Activated CD4-positive, alpha-beta T cell treated with anti-CD3 and anti-CD28 coated beads, Interleukin-2, amount 10 ng/mL, durations not matched to agents 24 days and 14 days (primary cell): Measurements from ENCODE around the gene RGS8. TPM values are rescaled to one million over a fixed set of nuclear protein-coding genes. Genes with fewer than 3 reads are reported as not detected.
A peak's percentile ranks its signal among the peaks of the same experiment; 100 is the strongest.
"Not testable (repeated sequence)": the region's sequence is repeated elsewhere in the genome, so short reads cannot be mapped to it uniquely, and the experiment has no call there.

Experiments used
- DNase-seq: peaks from one replicate; pipeline ENCODE4 v3.0.0; 2022
- H3K27ac Mint-ChIP-seq: one replicate; pipeline ENCODE4 v1.8.0; 2022; ENCODE audit warnings: mild to moderate bottlenecking, mixed read lengths
- H3K27me3 Mint-ChIP-seq: one replicate; pipeline ENCODE4 v1.8.0; 2022; ENCODE audit warnings: mixed read lengths
- H3K36me3 Mint-ChIP-seq: one replicate; pipeline ENCODE4 v1.8.0; 2022; ENCODE audit warnings: low read depth, mild to moderate bottlenecking, mixed read lengths
- H3K4me1 Mint-ChIP-seq: one replicate; pipeline ENCODE4 v1.8.0; 2021; ENCODE audit warnings: mixed read lengths
- H3K4me3 Mint-ChIP-seq: one replicate; pipeline ENCODE4 v1.8.0; 2022; ENCODE audit warnings: mild to moderate bottlenecking, moderate library complexity, mixed read lengths
- H3K9me3 Mint-ChIP-seq: one replicate; pipeline ENCODE4 v1.8.0; 2021; ENCODE audit warnings: mixed read lengths
- intact Hi-C: fragments of 100-400 bp; cut with micrococcal nuclease; formaldehyde crosslinking; loops from one replicate; pipeline ENCODE4 v1.15.1; 2023
- total RNA-seq: library from RNA; stranded (reverse); gene quantifications from 2 replicates; pipeline ENCODE4 v1.2.3, GENCODE V29; 2022

Gene RGS8
- total RNA-seq, 1 donor from 2014 or later = not detected

GRCh38 chr1:182714546-182714945, 30.2 kb upstream of the RGS8 start:
- H3K36me3 Mint-ChIP-seq = no peaks in the 10 kb centered on the region
- H3K27me3 Mint-ChIP-seq = no peaks in the 10 kb centered on the region
- intact Hi-C loops = loop anchor here (1.0 to 10.0 kb wide), 3 partner anchors 68 to 470 kb away; no protein-coding TSS in a partner anchor
- peaks cover 46% of the 10 kb centered on the region for H3K4me1 Mint-ChIP-seq
- H3K4me3 Mint-ChIP-seq = no peak overlapping the region
- peak overlapping the region; percentile 35 for H3K27ac Mint-ChIP-seq
- no peak for DNase-seq
- no peaks in the 10 kb centered on the region for H3K9me3 Mint-ChIP-seq

DNA sequence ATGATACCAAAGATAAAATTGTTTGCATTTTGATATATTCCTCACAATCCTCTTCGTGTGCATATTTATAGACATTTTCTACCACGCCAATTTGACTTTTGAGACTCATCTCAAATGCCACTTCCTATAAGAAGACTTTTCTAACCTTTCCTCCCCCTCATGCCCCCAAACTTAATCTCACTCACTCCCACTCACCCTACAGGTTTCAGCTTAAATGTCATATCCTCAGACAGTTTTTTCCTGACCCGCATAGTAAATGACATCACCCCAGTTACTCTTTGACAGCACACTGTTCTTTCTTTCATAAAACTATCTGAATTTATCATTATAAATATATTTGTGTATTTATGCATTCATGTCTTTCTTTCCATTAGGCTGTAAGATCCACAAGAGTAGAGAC, 29.6 kb upstream of the RGS8 start:
- Mint-ChIP-seq H3K27me3 (no peaks in the 10 kb centered on the region), H3K27ac (peak overlapping the region; percentile 39), H3K36me3 (no peaks in the 10 kb centered on the region), H3K4me3 (peak overlapping the region; percentile 32), H3K4me1 (peaks cover 50% of the 10 kb centered on the region), H3K9me3 (no peaks in the 10 kb centered on the region)
- no peak for DNase-seq
- intact Hi-C loops = loop anchor here (1.0 to 10.0 kb wide), 4 partner anchors 68 to 469 kb away; partner anchors contain the start of gene DHX9

GRCh38 chr1:182713492-182713891, 29.1 kb upstream of the RGS8 start:
- H3K9me3 Mint-ChIP-seq = no peaks in the 10 kb centered on the region
- no peaks in the 10 kb centered on the region for H3K27me3 Mint-ChIP-seq
- H3K4me3 Mint-ChIP-seq = peak overlapping the region; percentile 32
- DNase-seq = no peak
- intact Hi-C loops = loop anchor here (2.0 to 10.0 kb wide), 3 partner anchors 69 to 469 kb away; partner anchors contain the start of gene DHX9
- H3K4me1 Mint-ChIP-seq = peaks cover 53% of the 10 kb centered on the region
- H3K27ac Mint-ChIP-seq = peak overlapping the region; percentile 39
- no peaks in the 10 kb centered on the region for H3K36me3 Mint-ChIP-seq

GRCh38 chr1:182709855-182710254, 25.5 kb upstream of the RGS8 start:
- H3K9me3 Mint-ChIP-seq = no peaks in the 10 kb centered on the region
- intact Hi-C loops = loop anchor here (1.0 to 10.0 kb wide), 5 partner anchors 72 to 465 kb away; no protein-coding TSS in a partner anchor
- H3K4me1 Mint-ChIP-seq = peaks cover 34% of the 10 kb centered on the region
- H3K27me3 Mint-ChIP-seq = no peaks in the 10 kb centered on the region
- no peaks in the 10 kb centered on the region for H3K36me3 Mint-ChIP-seq
- no peak for DNase-seq
- no peak overlapping the region for H3K4me3 Mint-ChIP-seq
- peak overlapping the region; percentile 61 for H3K27ac Mint-ChIP-seq

- Mint-ChIP-seq H3K4me3 (peak overlapping the region; percentile 43), H3K27ac (peak overlapping the region; percentile 74), H3K9me3 (no peaks in the 10 kb centered on the region), H3K36me3 (no peaks in the 10 kb centered on the region), H3K27me3 (no peaks in the 10 kb centered on the region), H3K4me1 (peaks cover 30% of the 10 kb centered on the region)
- intact Hi-C loops = loop anchor here (1.0 kb wide), 3 partner anchors 80 to 106 kb away; no protein-coding TSS in a partner anchor
- DNase-seq = no peak
Observed at GRCh38 chr1:182709225-182709764, 24.9 kb upstream of the RGS8 start.

- Mint-ChIP-seq H3K4me1 (peaks cover 20% of the 10 kb centered on the region), H3K36me3 (no peaks in the 10 kb centered on the region), H3K4me3 (no peak overlapping the region), H3K9me3 (no peaks in the 10 kb centered on the region), H3K27me3 (peaks cover 7% of the 10 kb centered on the region), H3K27ac (no peak overlapping the region)
- DNase-seq = no peak
- intact Hi-C loops = no loop called here
Observed at GRCh38 chr1:182707122-182707521, 22.7 kb upstream of the RGS8 start.

- no peak overlapping the region for H3K4me3 Mint-ChIP-seq
- H3K36me3 Mint-ChIP-seq = no peaks in the 10 kb centered on the region
- H3K27me3 Mint-ChIP-seq = peaks cover 20% of the 10 kb centered on the region
- intact Hi-C loops = no loop called here
- H3K9me3 Mint-ChIP-seq = no peaks in the 10 kb centered on the region
- no peak overlapping the region for H3K27ac Mint-ChIP-seq
- DNase-seq = no peak
- peaks cover 13% of the 10 kb centered on the region for H3K4me1 Mint-ChIP-seq
Observed at GRCh38 chr1:182704677-182705076, 20.3 kb upstream of the RGS8 start.

GRCh38 chr1:182703539-182703938, 19.2 kb upstream of the RGS8 start:
- Mint-ChIP-seq H3K4me1 (peaks cover 3% of the 10 kb centered on the region), H3K9me3 (no peaks in the 10 kb centered on the region), H3K27me3 (peaks cover 25% of the 10 kb centered on the region), H3K36me3 (no peaks in the 10 kb centered on the region), H3K4me3 (no peak overlapping the region), H3K27ac (no peak overlapping the region)
- no peak for DNase-seq
- intact Hi-C loops = no loop called here

GRCh38 chr1:182702826-182703524, 18.6 kb upstream of the RGS8 start:
- Mint-ChIP-seq H3K27ac (no peak overlapping the region), H3K4me3 (no peak overlapping the region), H3K27me3 (peaks cover 27% of the 10 kb centered on the region), H3K36me3 (no peaks in the 10 kb centered on the region), H3K4me1 (no peaks in the 10 kb centered on the region), H3K9me3 (no peaks in the 10 kb centered on the region)
- intact Hi-C loops = no loop called here
- DNase-seq = no peak

DNA sequence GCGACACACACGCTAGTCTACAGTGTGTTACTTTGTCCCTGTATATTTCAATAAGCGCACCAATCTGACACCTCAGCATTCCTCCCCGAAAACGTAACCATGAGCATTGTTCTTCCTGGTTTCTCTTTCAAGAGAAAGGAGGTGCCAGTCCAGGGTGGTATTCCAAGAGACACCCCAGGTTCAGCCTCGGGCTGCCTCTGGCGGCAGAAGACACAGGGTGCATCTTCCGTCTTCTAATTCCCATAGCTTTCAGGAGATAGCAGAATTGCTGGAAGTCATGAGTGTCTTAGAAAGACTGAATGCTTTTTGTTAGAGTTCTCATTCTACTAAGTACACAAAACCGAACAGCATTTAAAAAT, 15.9 kb upstream of the RGS8 start:
- Mint-ChIP-seq H3K27ac (no peak overlapping the region), H3K27me3 (peaks cover 32% of the 10 kb centered on the region), H3K4me1 (no peaks in the 10 kb centered on the region), H3K9me3 (no peaks in the 10 kb centered on the region), H3K4me3 (no peak overlapping the region), H3K36me3 (no peaks in the 10 kb centered on the region)
- intact Hi-C loops = no loop called here
- DNase-seq = no peak

- Mint-ChIP-seq H3K9me3 (no peaks in the 10 kb centered on the region), H3K4me1 (no peaks in the 10 kb centered on the region), H3K27ac (no peak overlapping the region), H3K27me3 (peaks cover 32% of the 10 kb centered on the region), H3K4me3 (no peak overlapping the region), H3K36me3 (no peaks in the 10 kb centered on the region)
- DNase-seq = no peak
- intact Hi-C loops = no loop called here
Observed at GRCh38 chr1:182699393-182700350, 15.3 kb upstream of the RGS8 start.

DNA sequence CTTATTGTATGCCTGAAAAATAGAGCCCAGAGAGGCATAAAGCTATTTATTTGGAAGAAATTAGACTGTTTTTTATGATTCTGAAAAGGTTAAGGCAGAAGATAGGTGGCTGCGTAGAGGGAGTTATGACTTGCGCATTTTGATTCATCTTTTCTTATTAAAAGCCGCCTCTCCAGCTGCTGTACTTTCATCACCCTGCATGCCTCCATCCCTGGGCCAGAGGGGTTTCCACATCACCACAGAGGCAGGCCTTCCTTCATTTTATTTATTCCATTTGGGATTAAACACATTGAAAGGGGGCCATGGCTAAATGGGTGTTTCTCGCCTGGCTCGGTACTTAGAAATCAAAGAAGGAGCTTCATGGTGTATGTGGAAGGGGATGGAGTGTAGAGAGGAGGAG, 14.6 kb upstream of the RGS8 start:
- Mint-ChIP-seq H3K4me3 (no peak overlapping the region), H3K36me3 (no peaks in the 10 kb centered on the region), H3K27me3 (peaks cover 32% of the 10 kb centered on the region), H3K4me1 (no peaks in the 10 kb centered on the region), H3K9me3 (no peaks in the 10 kb centered on the region), H3K27ac (no peak overlapping the region)
- DNase-seq = no peak
- intact Hi-C loops = no loop called here

DNA sequence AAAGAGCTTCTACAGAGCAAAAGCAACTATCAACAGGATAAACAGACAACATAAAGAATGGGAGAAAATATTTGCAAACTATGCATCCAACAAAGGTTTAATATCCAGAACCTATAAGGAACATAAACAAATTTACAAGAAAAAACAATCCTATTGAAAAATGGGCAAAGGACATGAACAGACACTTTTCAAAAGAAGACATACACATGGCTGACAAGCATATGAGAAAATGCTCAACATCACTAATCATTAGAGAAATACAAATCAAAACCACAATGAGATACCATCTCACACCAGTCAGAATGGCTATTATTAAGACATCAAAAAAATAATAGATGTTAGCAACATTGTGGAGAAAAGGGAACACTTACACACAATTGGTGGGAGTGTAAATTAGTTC, 8.8 kb upstream of the RGS8 start:
- peaks cover 13% of the 10 kb centered on the region for H3K27me3 Mint-ChIP-seq
- H3K27ac Mint-ChIP-seq, DNase-seq, H3K36me3 Mint-ChIP-seq, H3K4me1 Mint-ChIP-seq, H3K4me3 Mint-ChIP-seq, intact Hi-C loops: not testable (repeated sequence)
- peaks cover 20% of the 10 kb centered on the region for H3K9me3 Mint-ChIP-seq
